Liver (tissue), 9 donors: Measurements from ENCODE around the gene LCN6. TPM values are rescaled to one million over a fixed set of nuclear protein-coding genes. Genes with fewer than 3 reads are reported as not detected.

Source experiments
- DNase-seq: peaks from one replicate; pipeline ENCODE4 v3.0.0-alpha.2; 2017; ENCODE audit warnings: low spot score
- H3K27ac ChIP-seq, 2 donors: one replicate each; pipeline ENCODE4 v1.7.0; 2013; ENCODE audit warnings: inconsistent platforms in 2 of 2, low read length in 2 of 2, control low read depth in 1 of 2, low read depth in 1 of 2, mild to moderate bottlenecking in 1 of 2
- H3K27me3 ChIP-seq, 4 donors: one replicate each; pipeline versions ENCODE4 v1.6.1 to v1.7.0; 2013; ENCODE audit warnings: low read length in 3 of 4, inconsistent platforms in 1 of 4, mild to moderate bottlenecking in 1 of 4, moderate library complexity in 1 of 4; ENCODE audit not compliant: control insufficient read depth in 4 of 4, insufficient read depth in 4 of 4
- H3K36me3 ChIP-seq, 4 donors: one replicate each; pipeline versions ENCODE4 v1.6.1 to v1.7.0; 2013; ENCODE audit warnings: low read length in 3 of 4, mild to moderate bottlenecking in 3 of 4, low read depth in 1 of 4, moderate library complexity in 1 of 4; ENCODE audit not compliant: control insufficient read depth in 4 of 4, insufficient read depth in 3 of 4
- H3K4me1 ChIP-seq, 4 donors: one replicate each; pipeline versions ENCODE4 v1.6.1 to v1.7.0; 2013; ENCODE audit warnings: low read length in 3 of 4, mild to moderate bottlenecking in 3 of 4, moderate library complexity in 1 of 4; ENCODE audit not compliant: control insufficient read depth in 4 of 4, insufficient read depth in 4 of 4
- H3K4me3 ChIP-seq, 3 donors: one replicate each; pipeline versions ENCODE4 v1.6.1 to v1.7.0; 2013; ENCODE audit warnings: low read length in 3 of 3, control low read depth in 1 of 3, low read depth in 1 of 3, mild to moderate bottlenecking in 1 of 3
- H3K9ac ChIP-seq, 2 donors: one replicate each; pipeline ENCODE4 v1.7.0; 2013; ENCODE audit warnings: low read length in 2 of 2, mild to moderate bottlenecking in 2 of 2, moderate library complexity in 2 of 2, control low read depth in 1 of 2, low read depth in 1 of 2
- H3K9me3 ChIP-seq, 4 donors: one replicate each; pipeline versions ENCODE4 v1.6.1 to v1.7.0; 2013; ENCODE audit warnings: low read length in 3 of 4; ENCODE audit not compliant: control insufficient read depth in 4 of 4
- EGR1 ChIP-seq, 2 donors: IDR thresholded peaks; 2 replicates each; pipeline ENCODE4 v1.6.1; 2016 to 2018; ENCODE audit warnings: antibody characterized with exemption in 2 of 2, low read depth in 2 of 2
- FOXA1 ChIP-seq: IDR thresholded peaks from 2 replicates; pipeline ENCODE4 v1.6.1; 2016; ENCODE audit warnings: antibody characterized with exemption
- FOXA2 ChIP-seq: IDR thresholded peaks from 2 replicates; pipeline ENCODE4 v1.6.1; 2016; ENCODE audit warnings: antibody characterized with exemption
- GABPA ChIP-seq, 2 donors: IDR thresholded peaks in 1 of 2; conservative IDR thresholded peaks in 1 of 2; 2 replicates each; pipeline ENCODE4 v1.6.1; 2016; ENCODE audit warnings: antibody characterized with exemption in 2 of 2, mild to moderate bottlenecking in 1 of 2, moderate library complexity in 1 of 2
- HNF4A ChIP-seq, 2 donors: conservative IDR thresholded peaks; 2 replicates each; pipeline ENCODE4 v1.6.1; 2016; ENCODE audit warnings: antibody characterized with exemption in 2 of 2, mild to moderate bottlenecking in 2 of 2
- HNF4G ChIP-seq: IDR thresholded peaks from 2 replicates; pipeline ENCODE4 v1.6.1; 2016; ENCODE audit warnings: antibody characterized with exemption
- JUND ChIP-seq, 2 donors: IDR thresholded peaks; 2 replicates each; pipeline ENCODE4 v1.6.1; 2016; ENCODE audit warnings: antibody characterized with exemption in 2 of 2
- NR2F2 ChIP-seq: IDR thresholded peaks from 2 replicates; pipeline ENCODE4 v1.6.1; 2016; ENCODE audit warnings: antibody characterized with exemption
- RAD21 ChIP-seq, 2 donors: IDR thresholded peaks; 2 replicates each; pipeline ENCODE4 v1.6.1; 2016; ENCODE audit warnings: antibody characterized with exemption in 2 of 2, mild to moderate bottlenecking in 2 of 2
- RXRA ChIP-seq, 2 donors: IDR thresholded peaks; 2 replicates each; pipeline ENCODE4 v1.6.1; 2017 to 2018; ENCODE audit warnings: antibody characterized with exemption in 2 of 2, mild to moderate bottlenecking in 1 of 2
- SP1 ChIP-seq: IDR thresholded peaks from 2 replicates; pipeline ENCODE4 v1.6.1; 2018; ENCODE audit warnings: antibody characterized with exemption, mild to moderate bottlenecking
- TAF1 ChIP-seq: conservative IDR thresholded peaks from 2 replicates; pipeline ENCODE4 v1.6.1; 2016; ENCODE audit warnings: antibody characterized with exemption, mild to moderate bottlenecking
- YY1 ChIP-seq: IDR thresholded peaks from 2 replicates; pipeline ENCODE4 v1.6.1; 2016; ENCODE audit warnings: antibody characterized with exemption, mild to moderate bottlenecking
- ZBTB33 ChIP-seq: IDR thresholded peaks from 2 replicates; pipeline ENCODE4 v1.6.1; 2016; ENCODE audit warnings: antibody characterized with exemption
- WGBS: extraction: QIAGEN DNeasy Blood & Tissue Kit; methylation state at CpG from one replicate; pipeline ENCODE4 v1.1.7; 2013; 5-methylcytosine and 5-hydroxymethylcytosine counted together
- polyA plus RNA-seq, 2 donors: library from polyadenylated mRNA; stranded (reverse) in 1 of 2; unstranded in 1 of 2; fragments of 200-250 nt in 1 of 2; fragments of >200 nt in 1 of 2; fragmentation: Nextera tagmentation in 1 of 2; extraction: Ambion mirVana in 1 of 2; gene quantifications; one replicate each; pipeline versions ENCODE4 v1.2.1 to v1.2.3, GENCODE V29; 2013 to 2015
- total RNA-seq, 2 donors: library from RNA; depleted of rRNA; stranded (reverse); fragments of >200 nt; gene quantifications; one replicate each; pipeline ENCODE4 v1.2.3, GENCODE V29; 2014
- TF ChIP-seq, protein P1 (sequence below): IDR thresholded peaks from 2 replicates; pipeline ENCODE4 v1.6.1; 2016; ENCODE audit warnings: antibody characterized with exemption
- TF ChIP-seq, protein P2 (sequence below): IDR thresholded peaks from 2 replicates; pipeline ENCODE4 v1.6.1; 2016; ENCODE audit warnings: antibody characterized with exemption, mild to moderate bottlenecking
- TF ChIP-seq, protein P3 (sequence below): fragments of 150-350 bp; IDR thresholded peaks from 2 replicates; pipeline ENCODE4 v1.5.1; 2017; ENCODE audit warnings: improper control_type of control experiment, low read depth, low read length; ENCODE audit not compliant: missing input control
- donor health status: healthy.
- donor health status: healthy.
- donor health status: healthy.
- donor health status: healthy.
- donor health status: healthy.

LCN6 gene
- total and polyA plus RNA-seq, 4 donors, result 0.14 to 0.32 TPM; not detected in 2

GRCh38 chr9:136776947-136777346 is 28.6 kb upstream of the LCN6 start:
- no peak for TF ChIP-seq GABPA (IDR thresholded peaks at IDR 0.05 in 1 of 2, conservative IDR thresholded peaks at IDR 0.05 in 1 of 2)
- no peak for TF ChIP-seq HNF4A (conservative IDR thresholded peaks at IDR 0.05)
- no peak for TF ChIP-seq TAF1
- no peak for TF ChIP-seq RXRA (IDR thresholded peaks at IDR 0.05)
- TF ChIP-seq NR2F2, result no peak
- no peak for TF ChIP-seq RAD21 (IDR thresholded peaks at IDR 0.05)
- TF ChIP-seq SP1, result no peak
- TF ChIP-seq HNF4G, result no peak
- no peak for TF ChIP-seq FOXA2
- TF ChIP-seq, protein P1, sequence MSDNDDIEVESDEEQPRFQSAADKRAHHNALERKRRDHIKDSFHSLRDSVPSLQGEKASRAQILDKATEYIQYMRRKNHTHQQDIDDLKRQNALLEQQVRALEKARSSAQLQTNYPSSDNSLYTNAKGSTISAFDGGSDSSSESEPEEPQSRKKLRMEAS, result no peak
- TF ChIP-seq, protein P2, sequence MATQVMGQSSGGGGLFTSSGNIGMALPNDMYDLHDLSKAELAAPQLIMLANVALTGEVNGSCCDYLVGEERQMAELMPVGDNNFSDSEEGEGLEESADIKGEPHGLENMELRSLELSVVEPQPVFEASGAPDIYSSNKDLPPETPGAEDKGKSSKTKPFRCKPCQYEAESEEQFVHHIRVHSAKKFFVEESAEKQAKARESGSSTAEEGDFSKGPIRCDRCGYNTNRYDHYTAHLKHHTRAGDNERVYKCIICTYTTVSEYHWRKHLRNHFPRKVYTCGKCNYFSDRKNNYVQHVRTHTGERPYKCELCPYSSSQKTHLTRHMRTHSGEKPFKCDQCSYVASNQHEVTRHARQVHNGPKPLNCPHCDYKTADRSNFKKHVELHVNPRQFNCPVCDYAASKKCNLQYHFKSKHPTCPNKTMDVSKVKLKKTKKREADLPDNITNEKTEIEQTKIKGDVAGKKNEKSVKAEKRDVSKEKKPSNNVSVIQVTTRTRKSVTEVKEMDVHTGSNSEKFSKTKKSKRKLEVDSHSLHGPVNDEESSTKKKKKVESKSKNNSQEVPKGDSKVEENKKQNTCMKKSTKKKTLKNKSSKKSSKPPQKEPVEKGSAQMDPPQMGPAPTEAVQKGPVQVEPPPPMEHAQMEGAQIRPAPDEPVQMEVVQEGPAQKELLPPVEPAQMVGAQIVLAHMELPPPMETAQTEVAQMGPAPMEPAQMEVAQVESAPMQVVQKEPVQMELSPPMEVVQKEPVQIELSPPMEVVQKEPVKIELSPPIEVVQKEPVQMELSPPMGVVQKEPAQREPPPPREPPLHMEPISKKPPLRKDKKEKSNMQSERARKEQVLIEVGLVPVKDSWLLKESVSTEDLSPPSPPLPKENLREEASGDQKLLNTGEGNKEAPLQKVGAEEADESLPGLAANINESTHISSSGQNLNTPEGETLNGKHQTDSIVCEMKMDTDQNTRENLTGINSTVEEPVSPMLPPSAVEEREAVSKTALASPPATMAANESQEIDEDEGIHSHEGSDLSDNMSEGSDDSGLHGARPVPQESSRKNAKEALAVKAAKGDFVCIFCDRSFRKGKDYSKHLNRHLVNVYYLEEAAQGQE, result no peak
- no peak for TF ChIP-seq EGR1 (IDR thresholded peaks at IDR 0.05; ENCODE audit: low read depth in 2 of 2)
- no peak for DNase-seq
- Histone ChIP-seq H3K4me3 (no peak overlapping the region), H3K9ac (no peak overlapping the region), H3K27me3 (no peaks in the 10 kb centered on the region), H3K36me3 (no peaks in the 10 kb centered on the region), H3K27ac (no peak overlapping the region), H3K9me3 (peaks cover 4 to 8% (median 5%) of the 10 kb centered on the region in 4 donors), H3K4me1 (peaks cover 0 to 2% (median 0%) of the 10 kb centered on the region in 4 donors)
- whole genome bisulfite sequencing, result 67% methylated on average over 7 of the region's 7 CpGs

DNA sequence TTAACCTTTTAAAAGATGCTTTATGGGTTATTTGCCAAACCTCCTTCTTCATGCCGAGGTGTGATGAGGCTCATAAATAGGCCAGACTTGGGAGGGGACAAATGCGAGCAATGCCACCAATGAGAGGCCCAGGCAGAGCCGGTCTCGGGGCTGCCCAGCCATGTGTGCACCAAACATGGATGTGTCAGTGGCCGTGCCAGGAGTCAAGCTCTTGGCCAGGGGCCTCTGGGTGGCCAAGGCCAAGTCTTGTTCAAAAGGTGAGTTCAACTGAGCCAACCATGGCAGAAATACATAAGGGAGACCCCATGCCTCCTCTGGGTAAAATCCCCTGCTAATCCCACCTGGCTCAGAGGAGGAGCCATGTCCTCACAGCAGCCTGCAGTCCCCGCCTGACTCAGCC is 26.9 kb upstream of the LCN6 start:
- Histone ChIP-seq H3K9ac (no peak overlapping the region), H3K9me3 (peaks cover 4 to 8% (median 5%) of the 10 kb centered on the region in 4 donors), H3K27me3 (no peaks in the 10 kb centered on the region), H3K36me3 (no peaks in the 10 kb centered on the region), H3K27ac (no peak overlapping the region), H3K4me3 (no peak overlapping the region), H3K4me1 (peaks cover 0 to 2% (median 0%) of the 10 kb centered on the region in 4 donors)
- no peak for DNase-seq
- TF ChIP-seq TAF1, result no peak
- no peak for TF ChIP-seq YY1
- no peak for TF ChIP-seq GABPA (IDR thresholded peaks at IDR 0.05 in 1 of 2, conservative IDR thresholded peaks at IDR 0.05 in 1 of 2)
- TF ChIP-seq, protein P2, result no peak
- TF ChIP-seq HNF4G, result no peak
- TF ChIP-seq ZBTB33, result no peak
- TF ChIP-seq RAD21 (IDR thresholded peaks at IDR 0.05), result no peak
- no peak for TF ChIP-seq EGR1 (IDR thresholded peaks at IDR 0.05; ENCODE audit: low read depth in 2 of 2)
- TF ChIP-seq JUND (IDR thresholded peaks at IDR 0.05), result no peak
- no peak for TF ChIP-seq FOXA2
- TF ChIP-seq FOXA1, result no peak
- TF ChIP-seq, protein P3, sequence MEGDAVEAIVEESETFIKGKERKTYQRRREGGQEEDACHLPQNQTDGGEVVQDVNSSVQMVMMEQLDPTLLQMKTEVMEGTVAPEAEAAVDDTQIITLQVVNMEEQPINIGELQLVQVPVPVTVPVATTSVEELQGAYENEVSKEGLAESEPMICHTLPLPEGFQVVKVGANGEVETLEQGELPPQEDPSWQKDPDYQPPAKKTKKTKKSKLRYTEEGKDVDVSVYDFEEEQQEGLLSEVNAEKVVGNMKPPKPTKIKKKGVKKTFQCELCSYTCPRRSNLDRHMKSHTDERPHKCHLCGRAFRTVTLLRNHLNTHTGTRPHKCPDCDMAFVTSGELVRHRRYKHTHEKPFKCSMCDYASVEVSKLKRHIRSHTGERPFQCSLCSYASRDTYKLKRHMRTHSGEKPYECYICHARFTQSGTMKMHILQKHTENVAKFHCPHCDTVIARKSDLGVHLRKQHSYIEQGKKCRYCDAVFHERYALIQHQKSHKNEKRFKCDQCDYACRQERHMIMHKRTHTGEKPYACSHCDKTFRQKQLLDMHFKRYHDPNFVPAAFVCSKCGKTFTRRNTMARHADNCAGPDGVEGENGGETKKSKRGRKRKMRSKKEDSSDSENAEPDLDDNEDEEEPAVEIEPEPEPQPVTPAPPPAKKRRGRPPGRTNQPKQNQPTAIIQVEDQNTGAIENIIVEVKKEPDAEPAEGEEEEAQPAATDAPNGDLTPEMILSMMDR, result no peak
- TF ChIP-seq, protein P1, result no peak
- TF ChIP-seq SP1, result no peak
- TF ChIP-seq RXRA (IDR thresholded peaks at IDR 0.05), result no peak
- TF ChIP-seq NR2F2, result no peak
- no peak for TF ChIP-seq HNF4A (conservative IDR thresholded peaks at IDR 0.05)
- WGBS, result 94% methylated on average over 6 of the region's 6 CpGs
